ENCODE data around the gene HS1BP3. TPM values are rescaled to one million over a fixed set of nuclear protein-coding genes. Genes with fewer than 3 reads are reported as not detected.

Gene HS1BP3
- total RNA-seq, 1 donor from 2014 or later: 23.8 TPM

GRCh38 chr2:20602803-20603202 is 48.1 kb downstream of the HS1BP3 start:
- Mint-ChIP-seq H3K27me3 (ENCODE audit: unreplicated experiment) (no peaks in the 10 kb centered on the region), H3K4me3 (ENCODE audit: unreplicated experiment) (no peak overlapping the region), H3K9me3 (ENCODE audit: unreplicated experiment) (peaks cover under 1% of the 10 kb centered on the region), H3K36me3 (ENCODE audit: unreplicated experiment) (peaks cover 6% of the 10 kb centered on the region), H3K27ac (ENCODE audit: unreplicated experiment) (no peak overlapping the region), H3K4me1 (ENCODE audit: low read depth, unreplicated experiment) (peaks cover 22% of the 10 kb centered on the region)
- DNase-seq: no peak
- TF ChIP-seq CTCF (IDR thresholded peaks at IDR 0.05; ENCODE audit: partially characterized antibody, unreplicated experiment): no peak

GRCh38 chr2:20600756-20601325 is 50.1 kb downstream of the HS1BP3 start:
- peak; percentile 26 for TF ChIP-seq CTCF (IDR thresholded peaks at IDR 0.05; ENCODE audit: partially characterized antibody, unreplicated experiment)
- H3K36me3 Mint-ChIP-seq (ENCODE audit: unreplicated experiment): no peaks in the 10 kb centered on the region
- no peak overlapping the region for H3K4me3 Mint-ChIP-seq (ENCODE audit: unreplicated experiment)
- H3K27ac Mint-ChIP-seq (ENCODE audit: unreplicated experiment): no peak overlapping the region
- no peak for DNase-seq
- no peaks in the 10 kb centered on the region for H3K9me3 Mint-ChIP-seq (ENCODE audit: unreplicated experiment)
- H3K27me3 Mint-ChIP-seq (ENCODE audit: unreplicated experiment): no peaks in the 10 kb centered on the region
- peaks cover 29% of the 10 kb centered on the region for H3K4me1 Mint-ChIP-seq (ENCODE audit: low read depth, unreplicated experiment)

- DNase-seq: peak; percentile 37
- TF ChIP-seq CTCF (IDR thresholded peaks at IDR 0.05; ENCODE audit: partially characterized antibody, unreplicated experiment): no peak
- peaks cover 29% of the 10 kb centered on the region for H3K4me1 Mint-ChIP-seq (ENCODE audit: low read depth, unreplicated experiment)
- no peaks in the 10 kb centered on the region for H3K9me3 Mint-ChIP-seq (ENCODE audit: unreplicated experiment)
- H3K27me3 Mint-ChIP-seq (ENCODE audit: unreplicated experiment): no peaks in the 10 kb centered on the region
- H3K4me3 Mint-ChIP-seq (ENCODE audit: unreplicated experiment): peak overlapping the region; percentile 65
- no peaks in the 10 kb centered on the region for H3K36me3 Mint-ChIP-seq (ENCODE audit: unreplicated experiment)
- peak overlapping the region; percentile 74 for H3K27ac Mint-ChIP-seq (ENCODE audit: unreplicated experiment)
Measured at GRCh38 chr2:20599861-20600461, 50.9 kb downstream of the HS1BP3 start.

GRCh38 chr2:20599001-20599600 is 51.8 kb downstream of the HS1BP3 start:
- peak; percentile 16 for DNase-seq
- H3K27ac Mint-ChIP-seq (ENCODE audit: unreplicated experiment): no peak overlapping the region
- TF ChIP-seq CTCF (IDR thresholded peaks at IDR 0.05; ENCODE audit: partially characterized antibody, unreplicated experiment): no peak
- H3K4me1 Mint-ChIP-seq (ENCODE audit: low read depth, unreplicated experiment): peaks cover 25% of the 10 kb centered on the region
- H3K9me3 Mint-ChIP-seq (ENCODE audit: unreplicated experiment): no peaks in the 10 kb centered on the region
- no peak overlapping the region for H3K4me3 Mint-ChIP-seq (ENCODE audit: unreplicated experiment)
- no peaks in the 10 kb centered on the region for H3K36me3 Mint-ChIP-seq (ENCODE audit: unreplicated experiment)
- no peaks in the 10 kb centered on the region for H3K27me3 Mint-ChIP-seq (ENCODE audit: unreplicated experiment)

GRCh38 chr2:20597860-20598183 is 53.1 kb downstream of the HS1BP3 start:
- no peak for TF ChIP-seq CTCF (IDR thresholded peaks at IDR 0.05; ENCODE audit: partially characterized antibody, unreplicated experiment)
- H3K4me1 Mint-ChIP-seq (ENCODE audit: low read depth, unreplicated experiment): peaks cover 25% of the 10 kb centered on the region
- H3K4me3 Mint-ChIP-seq (ENCODE audit: unreplicated experiment): peak overlapping the region; percentile 6
- DNase-seq: peak; percentile 3
- H3K36me3 Mint-ChIP-seq (ENCODE audit: unreplicated experiment): no peaks in the 10 kb centered on the region
- no peaks in the 10 kb centered on the region for H3K9me3 Mint-ChIP-seq (ENCODE audit: unreplicated experiment)
- H3K27ac Mint-ChIP-seq (ENCODE audit: unreplicated experiment): no peak overlapping the region
- H3K27me3 Mint-ChIP-seq (ENCODE audit: unreplicated experiment): no peaks in the 10 kb centered on the region

All from glutamatergic neuron (in vitro differentiated cells).